Heart right ventricle (tissue), 16 donors: ENCODE data around the gene MRPL38. TPM values are rescaled to one million over a fixed set of nuclear protein-coding genes. Genes with fewer than 3 reads are reported as not detected.
A peak's percentile ranks its signal among the peaks of the same experiment; 100 is the strongest.
"Not testable (repeated sequence)": the region's sequence is repeated elsewhere in the genome, so short reads cannot be mapped to it uniquely, and the experiment has no call there.

ENCODE experiments used
- ATAC-seq, 8 donors: fragments of 200-7000 bp; cut with Tn5 transposase; one replicate each; pipeline ENCODE4 v1.9.1; 2020; ENCODE audit warnings: mild to moderate bottlenecking in 8 of 8, moderate library complexity in 8 of 8, moderate number of reproducible peaks in 1 of 8
- DNase-seq, 2 donors: peaks; one replicate each; pipeline ENCODE4 v3.0.0-alpha.2; 2020
- H3K27ac ChIP-seq, 10 donors: fragments of 200-600 bp; sonication (generic) in 2 of 10; one replicate each; pipeline versions ENCODE4 v1.5.0 to v1.8.0; 2020 to 2022; ENCODE audit warnings: mild to moderate bottlenecking in 3 of 10
- H3K27me3 ChIP-seq, 7 donors: fragments of 200-600 bp; one replicate each; pipeline ENCODE4 v1.8.0; 2021 to 2022; ENCODE audit warnings: mild to moderate bottlenecking in 2 of 7
- H3K36me3 ChIP-seq, 9 donors: fragments of 200-600 bp; sonication (generic) in 1 of 9; one replicate each; pipeline versions ENCODE4 v1.5.0 to v1.8.0; 2020 to 2022; ENCODE audit warnings: mild to moderate bottlenecking in 2 of 9
- H3K4me1 ChIP-seq, 9 donors: fragments of 200-600 bp; sonication (generic) in 1 of 9; one replicate each; pipeline versions ENCODE4 v1.5.0 to v1.8.0; 2020 to 2022; ENCODE audit warnings: mild to moderate bottlenecking in 4 of 9
- H3K4me3 ChIP-seq, 10 donors: fragments of 200-600 bp; sonication (generic) in 2 of 10; one replicate each; pipeline versions ENCODE4 v1.5.0 to v1.8.0; 2020 to 2022; ENCODE audit warnings: mild to moderate bottlenecking in 7 of 10, moderate library complexity in 2 of 10
- H3K9me3 ChIP-seq, 11 donors: fragments of 200-600 bp in 10 of 11; sonication (generic) in 2 of 11; one replicate each; pipeline versions ENCODE4 v1.5.0 to v1.8.0; 2013 to 2022; ENCODE audit warnings: mild to moderate bottlenecking in 2 of 11, control low read depth in 1 of 11, moderate library complexity in 1 of 11
- CTCF ChIP-seq, 9 donors: fragments of 200-600 bp; sonication (generic) in 2 of 9; IDR thresholded peaks; one replicate each; pipeline versions ENCODE4 v1.5.0 to v1.8.0; 2021 to 2022; ENCODE audit warnings: antibody characterized with exemption in 9 of 9, mild to moderate bottlenecking in 5 of 9, moderate library complexity in 1 of 9
- WGBS, 2 donors: extraction: QIAGEN DNeasy Blood & Tissue Kit; methylation state at CpG; one replicate each; pipeline ENCODE4 v1.1.7; 2013; ENCODE audit warnings: inconsistent platforms in 1 of 2; 5-methylcytosine and 5-hydroxymethylcytosine counted together
- intact Hi-C, 10 donors: fragments of 100-400 bp; cut with DNase I; formaldehyde crosslinking; loops; one replicate each; pipeline versions ENCODE4 v1.11.1 to v1.14.2; 2022
- polyA plus RNA-seq, 2 donors: library from polyadenylated mRNA; stranded (reverse); fragments of 200-250 nt; gene quantifications; one replicate each; pipeline ENCODE4 v1.2.3, GENCODE V29; 2013
- total RNA-seq, 10 donors: library from RNA; stranded (reverse); fragmentation: NEBNext Ultra II Directional in 3 of 10; extraction: Animal tissue kit (Norgen Biotek cat#: 25700) in 3 of 10; gene quantifications; one replicate each; pipeline versions ENCODE4 v1.2.1 to v1.2.4, GENCODE V29; 2021 to 2023
- donor health status: Arrhythmogenic right ventricular cardiomyopathy.
- donor health status: ischemic (EF 13 %, LVEDD 7.1; RV severe dilation, severe dysfunction).
- donor health status: healthy with polysubstance abuse.
- donor health status: DM: no; HTN: yes; CAD: no.
- donor health status: DM: no; HTN: no; CAD: no.
- donor health status: ischemic (EF 25% LVEDD 6.9; RV normal size, moderate dysfunction).
- donor health status: ischemic (EF 25% LVEDD 5.7; RV mildly dilated, moderate dysfunction).
- donor health status: healthy.
- donor health status: DM: yes; HTN: yes; CAD: no.
- donor health status: Ischemic cardiomyopathy.
- donor health status: ischemic (EF 35%, LVEDD 5.7; RV mildly dilated, moderate dysfunction).
- donor health status: nonischemic (EF 11% LVEDD 7.7; RV severe dilation, severe dysfunction).
- donor health status: DM: yes; HTN: yes; CAD: no.
- donor health status: PGD.
- donor health status: ischemic (EF 29% LVEDD 5.4; RV normal size, mild dysfunction).
- donor health status: nonischemic (EF 23%, LVEDD 6.1; RV moderate dilation, normal function).

MRPL38 gene
- total and polyA plus RNA-seq, 12 donors = 86.0 to 160 (median 96.5) TPM

GRCh38 chr17:75891022-75891604, 13.6 kb downstream of the MRPL38 start:
- Histone ChIP-seq H3K36me3 (peaks cover 0 to 53% (median 16%) of the 10 kb centered on the region in 9 donors), H3K9me3 (no peaks in the 10 kb centered on the region), H3K27ac (no peak overlapping the region), H3K4me3 (no peak overlapping the region), H3K27me3 (no peaks in the 10 kb centered on the region), H3K4me1 (peaks cover 9 to 28% (median 19%) of the 10 kb centered on the region in 9 donors)
- no peak for TF ChIP-seq CTCF (IDR thresholded peaks at IDR 0.05)
- ATAC-seq (no peak), DNase-seq (no peak)
- intact Hi-C loops = loop anchor here in 3 of 10 donors (5.0 to 10.0 kb wide), 3 partner anchors 119 to 129 kb away; partner anchors contain the start of gene GALK1 (in 1 of the 3)
- 89 to 94% methylated on average over 31 of the region's 31 CpGs for WGBS, 2 donors

GRCh38 chr17:75889454-75889853, 15.2 kb downstream of the MRPL38 start:
- Histone ChIP-seq H3K27ac (no peak overlapping the region), H3K4me3 (no peak overlapping the region), H3K9me3 (no peaks in the 10 kb centered on the region), H3K4me1 (peaks cover 0 to 17% (median 4%) of the 10 kb centered on the region in 9 donors), H3K27me3 (no peaks in the 10 kb centered on the region), H3K36me3 (peaks cover 0 to 53% (median 16%) of the 10 kb centered on the region in 9 donors)
- intact Hi-C loops = no loop called here
- 75 to 77% methylated on average over 6 of the region's 6 CpGs for WGBS, 2 donors
- no peak for ATAC-seq
- TF ChIP-seq CTCF (IDR thresholded peaks at IDR 0.05) = no peak
- DNase-seq = no peak

GRCh38 chr17:75888484-75888883, 16.2 kb downstream of the MRPL38 start:
- DNase-seq = no peak
- no peak for TF ChIP-seq CTCF (IDR thresholded peaks at IDR 0.05)
- WGBS, 2 donors = 85 to 87% methylated on average over 6 of the region's 6 CpGs
- peaks cover 0 to 12% (median 0%) of the 10 kb centered on the region in 9 donors for H3K4me1 ChIP-seq
- H3K9me3 ChIP-seq = no peaks in the 10 kb centered on the region
- ATAC-seq = no peak
- H3K27ac ChIP-seq = no peak overlapping the region
- intact Hi-C loops = no loop called here
- no peak overlapping the region for H3K4me3 ChIP-seq
- no peaks in the 10 kb centered on the region for H3K27me3 ChIP-seq
- peaks cover 0 to 53% (median 16%) of the 10 kb centered on the region in 9 donors for H3K36me3 ChIP-seq

- Histone ChIP-seq H3K36me3 (peaks cover 0 to 33% (median 8%) of the 10 kb centered on the region in 9 donors), H3K4me1 (peaks cover 0 to 12% (median 0%) of the 10 kb centered on the region in 9 donors)
- ATAC-seq, intact Hi-C loops, H3K27me3 ChIP-seq, H3K9me3 ChIP-seq, DNase-seq, H3K27ac ChIP-seq, H3K4me3 ChIP-seq: not testable (repeated sequence)
- WGBS, 2 donors = 84% methylated on average over 9 of the region's 9 CpGs
Measured at GRCh38 chr17:75885860-75886259, 18.8 kb downstream of the MRPL38 start.

- TF ChIP-seq CTCF (IDR thresholded peaks at IDR 0.05) = no peak
- intact Hi-C loops = no loop called here
- Histone ChIP-seq H3K4me1 (peaks cover 0 to 12% (median 0%) of the 10 kb centered on the region in 9 donors), H3K27ac (no peak overlapping the region), H3K36me3 (peaks cover 0 to 29% (median 4%) of the 10 kb centered on the region in 9 donors), H3K9me3 (no peaks in the 10 kb centered on the region), H3K27me3 (no peaks in the 10 kb centered on the region), H3K4me3 (no peak overlapping the region)
- DNase-seq (no peak), ATAC-seq (peak in 1 of 8 donors; percentile 12)
- 59 to 64% methylated on average over 8 of the region's 8 CpGs for WGBS, 2 donors
Measured at GRCh38 chr17:75885431-75885830, 19.3 kb downstream of the MRPL38 start.
